Upper lobe of right lung (tissue), 1 donor: Measurements from ENCODE around the gene PICK1. TPM values are rescaled to one million over a fixed set of nuclear protein-coding genes. Genes with fewer than 3 reads are reported as not detected.

Experiments
- ATAC-seq: fragments of 200-7000 bp; cut with Tn5 transposase; one replicate; pipeline ENCODE4 v1.9.1; 2020; ENCODE audit warnings: mild to moderate bottlenecking, moderate library complexity
- DNase-seq: peaks from one replicate; pipeline ENCODE4 v3.0.0-alpha.2; 2020
- H3K27ac ChIP-seq: fragments of 200-600 bp; one replicate; pipeline ENCODE4 v1.8.0; 2022
- H3K27me3 ChIP-seq: fragments of 200-600 bp; one replicate; pipeline ENCODE4 v1.8.0; 2022; ENCODE audit warnings: mild to moderate bottlenecking
- H3K36me3 ChIP-seq: fragments of 200-600 bp; one replicate; pipeline ENCODE4 v1.8.0; 2022
- H3K4me1 ChIP-seq: fragments of 200-600 bp; one replicate; pipeline ENCODE4 v1.8.0; 2022
- H3K4me3 ChIP-seq: fragments of 200-600 bp; one replicate; pipeline ENCODE4 v1.8.0; 2022; ENCODE audit warnings: mild to moderate bottlenecking
- H3K9me3 ChIP-seq: fragments of 200-600 bp; one replicate; pipeline ENCODE4 v1.8.0; 2022
- CTCF ChIP-seq: fragments of 200-600 bp; IDR thresholded peaks from one replicate; pipeline ENCODE4 v1.8.0; 2022; ENCODE audit warnings: antibody characterized with exemption
- intact Hi-C: fragments of 100-400 bp; cut with DNase I; formaldehyde crosslinking; loops from one replicate; pipeline ENCODE4 v1.11.0; 2022
- total RNA-seq: library from RNA; stranded (reverse); fragmentation: NEBNext Ultra II Directional; extraction: Animal tissue kit (Norgen Biotek cat#: 25700); gene quantifications from one replicate; pipeline ENCODE4 v1.2.1, GENCODE V29; 2021
- donor health status: DM: no; HTN: yes; CAD: no; lungs with severe emphysema.

Gene PICK1
- total RNA-seq, 1 donor from 2014 or later, result 31.8 TPM

- no peaks in the 10 kb centered on the region for H3K27me3 ChIP-seq
Measured at GRCh38 chr22:38066381-38067027, 9.3 kb downstream of the PICK1 start.

GRCh38 chr22:38067028-38067415, 9.8 kb downstream of the PICK1 start:
- Histone ChIP-seq H3K27me3 (no peaks in the 10 kb centered on the region), H3K4me3 (no peak overlapping the region), H3K4me1 (no peaks in the 10 kb centered on the region), H3K36me3 (peaks cover 82% of the 10 kb centered on the region), H3K9me3 (no peaks in the 10 kb centered on the region), H3K27ac (no peak overlapping the region)
- no peak for TF ChIP-seq CTCF
- no peak for DNase-seq
- no peak for ATAC-seq
- intact Hi-C loops, result no loop called here

More at GRCh38 chr22:38066381-38067027, 9.3 kb downstream of the PICK1 start:
- Histone ChIP-seq H3K27ac (no peak overlapping the region), H3K36me3 (peaks cover 78% of the 10 kb centered on the region), H3K4me3 (no peak overlapping the region), H3K4me1 (no peaks in the 10 kb centered on the region), H3K9me3 (no peaks in the 10 kb centered on the region)
- intact Hi-C loops, result no loop called here
- DNase-seq (no peak), ATAC-seq (no peak)
- no peak for TF ChIP-seq CTCF

GRCh38 chr22:38067761-38068360, 10.7 kb downstream of the PICK1 start:
- intact Hi-C loops, result no loop called here
- Histone ChIP-seq H3K27ac (no peak overlapping the region), H3K36me3 (peaks cover 81% of the 10 kb centered on the region)

GRCh38 chr22:38068641-38069371, 11.6 kb downstream of the PICK1 start:
- Histone ChIP-seq H3K4me3 (no peak overlapping the region), H3K36me3 (peaks cover 81% of the 10 kb centered on the region), H3K27me3 (no peaks in the 10 kb centered on the region), H3K4me1 (no peaks in the 10 kb centered on the region), H3K9me3 (no peaks in the 10 kb centered on the region), H3K27ac (no peak overlapping the region)
- TF ChIP-seq CTCF, result no peak
- DNase-seq (no peak), ATAC-seq (no peak)
- intact Hi-C loops, result no loop called here

More at GRCh38 chr22:38067761-38068360, 10.7 kb downstream of the PICK1 start:
- no peak overlapping the region for H3K4me3 ChIP-seq
- ATAC-seq (no peak), DNase-seq (no peak)
- H3K9me3 ChIP-seq, result no peaks in the 10 kb centered on the region
- no peaks in the 10 kb centered on the region for H3K27me3 ChIP-seq
- no peak for TF ChIP-seq CTCF
- H3K4me1 ChIP-seq, result no peaks in the 10 kb centered on the region

GRCh38 chr22:38069372-38070249, 12.4 kb downstream of the PICK1 start:
- Histone ChIP-seq H3K27ac (no peak overlapping the region), H3K4me3 (no peak overlapping the region), H3K27me3 (no peaks in the 10 kb centered on the region), H3K9me3 (no peaks in the 10 kb centered on the region), H3K4me1 (no peaks in the 10 kb centered on the region), H3K36me3 (peaks cover 81% of the 10 kb centered on the region)
- peak; percentile 38 for TF ChIP-seq CTCF
- intact Hi-C loops, result no loop called here
- no peak for ATAC-seq
- no peak for DNase-seq
